NCI-H82 treated with DMSO at 0.1 percent for 48 hours (cell line): ENCODE data around the gene OS9.

Experiments used
- DNase-seq: peaks from one replicate; lab custom pipeline; 2025; ENCODE audit not compliant: unreplicated experiment; lab: John Stamatoyannopoulos, UW

The OS9 gene

DNA sequence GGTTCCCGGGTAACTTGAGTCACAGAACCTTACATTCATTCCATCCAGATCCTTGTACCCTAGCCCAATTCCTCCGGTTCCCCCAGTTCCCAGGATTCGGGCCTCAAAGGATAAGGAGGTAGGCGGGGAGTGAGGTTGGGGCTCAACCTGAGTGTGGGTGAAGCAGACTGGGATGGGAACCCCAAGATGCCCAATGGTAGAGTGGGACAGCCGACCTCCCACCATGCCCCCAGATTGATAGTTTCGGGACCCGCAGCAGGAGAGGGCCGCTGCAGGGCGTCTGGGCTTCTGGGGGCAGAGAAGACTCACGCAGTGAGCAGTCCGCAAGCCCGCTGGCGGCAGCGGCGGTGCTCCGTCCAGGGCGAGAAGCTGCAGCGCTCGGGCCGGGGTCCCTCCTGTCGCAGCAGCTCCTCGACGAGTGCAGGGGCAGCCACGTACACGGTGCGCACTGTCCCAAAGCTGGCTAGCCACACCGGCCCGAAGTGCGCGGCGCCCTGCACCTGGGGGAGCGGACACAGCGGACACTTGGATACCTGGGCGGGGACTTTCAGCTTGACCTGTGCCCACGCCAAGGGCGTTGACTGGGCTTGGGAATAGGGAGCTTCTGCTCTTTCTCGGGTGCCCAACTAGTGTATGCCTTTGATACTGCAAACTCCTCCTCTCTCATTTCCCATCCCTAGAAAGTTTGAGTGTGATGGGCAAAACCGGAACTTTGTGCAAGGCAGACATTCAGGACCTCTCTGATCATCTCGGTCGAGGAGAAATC, 71.9 kb downstream of the OS9 start:
- DNase-seq = no peak

DNA sequence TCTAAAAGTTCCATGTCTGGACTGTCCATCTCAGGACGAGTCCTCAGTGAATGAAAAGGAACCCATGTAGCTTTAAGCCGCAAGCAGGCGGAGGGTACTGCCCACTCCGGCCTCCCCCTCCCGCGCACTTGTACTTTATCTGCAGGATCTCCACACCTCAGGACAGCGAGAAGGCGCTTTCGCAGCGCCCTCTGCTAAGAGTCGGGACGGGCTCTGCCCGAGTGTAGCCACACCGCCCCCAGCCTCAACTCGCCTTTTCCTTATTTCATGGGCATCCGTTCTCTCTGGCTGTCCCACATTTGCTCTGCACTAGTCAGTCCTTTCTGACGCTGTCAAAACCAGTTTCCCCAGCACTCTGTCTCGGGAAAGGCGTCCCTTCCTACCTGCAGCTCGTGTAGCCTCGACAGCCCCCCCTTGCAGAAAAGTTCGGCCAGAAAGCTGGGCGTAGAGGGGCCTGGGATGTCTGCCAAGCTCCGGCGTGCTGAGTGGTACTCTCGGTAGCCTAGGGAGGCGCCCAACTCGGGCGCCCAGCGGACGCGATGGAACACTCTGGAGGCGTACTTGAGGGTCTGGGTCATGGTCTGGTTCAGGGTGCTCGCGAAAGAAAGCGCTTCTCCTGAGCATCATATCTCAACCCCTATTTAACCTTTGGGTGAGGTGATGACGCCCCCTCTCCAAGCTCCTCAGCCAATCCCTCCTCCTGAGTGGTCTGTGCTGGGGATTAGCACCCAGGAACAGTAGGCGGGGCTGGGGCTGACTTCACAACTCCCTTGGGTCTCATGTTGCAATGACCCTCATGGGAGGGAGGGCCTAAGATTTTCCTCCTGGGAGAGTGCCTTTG, 72.8 kb downstream of the OS9 start, which contains the start of gene CYP27B1:
Gene CYP27B1 (minus strand): TSS at position 615 of the 841 bp plus-strand sequence. CDS start 37 bp downstream, at position 578.
- DNase-seq = peak; percentile 94

DNA sequence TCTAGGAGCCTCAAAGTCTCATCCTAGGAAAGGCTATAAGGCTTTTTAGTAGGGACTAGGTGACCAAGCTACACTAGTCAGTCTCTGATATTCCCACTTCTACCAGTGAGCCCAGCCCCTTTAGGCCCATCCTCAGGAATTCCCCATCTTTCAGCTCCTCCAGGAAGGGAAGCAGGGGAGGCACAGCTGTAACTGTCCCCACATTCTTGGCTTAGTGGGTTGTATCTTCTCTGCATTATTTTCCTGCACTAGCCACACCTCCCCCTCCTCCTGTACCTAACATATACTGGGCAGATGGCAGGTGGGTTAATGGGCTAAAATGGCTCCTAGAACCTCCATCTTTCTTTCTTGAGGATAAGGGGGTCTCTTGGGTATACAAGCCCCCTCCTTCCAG, 73.4 kb downstream of the OS9 start:
- DNase-seq = peak; percentile 69

DNA sequence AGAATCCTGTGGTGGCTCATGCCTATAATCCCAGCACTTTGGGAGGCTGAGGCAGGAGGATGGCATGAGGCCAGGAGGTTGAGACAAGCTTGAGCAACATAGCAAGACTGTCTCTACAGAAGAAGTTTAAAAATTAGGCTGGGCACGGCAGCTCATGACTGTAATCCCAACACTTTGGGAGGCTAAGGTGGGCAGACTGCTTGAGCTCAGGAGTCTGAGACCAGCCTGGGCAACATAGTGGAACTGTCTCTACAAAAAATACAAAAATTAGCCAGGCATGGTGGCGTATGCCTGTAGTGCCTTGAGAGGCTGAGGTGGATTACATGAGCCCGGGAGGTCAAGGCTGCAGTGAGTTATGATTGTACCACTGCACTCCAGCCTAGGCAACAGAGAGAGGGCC, 73.9 kb downstream of the OS9 start:
- no peak for DNase-seq

DNA sequence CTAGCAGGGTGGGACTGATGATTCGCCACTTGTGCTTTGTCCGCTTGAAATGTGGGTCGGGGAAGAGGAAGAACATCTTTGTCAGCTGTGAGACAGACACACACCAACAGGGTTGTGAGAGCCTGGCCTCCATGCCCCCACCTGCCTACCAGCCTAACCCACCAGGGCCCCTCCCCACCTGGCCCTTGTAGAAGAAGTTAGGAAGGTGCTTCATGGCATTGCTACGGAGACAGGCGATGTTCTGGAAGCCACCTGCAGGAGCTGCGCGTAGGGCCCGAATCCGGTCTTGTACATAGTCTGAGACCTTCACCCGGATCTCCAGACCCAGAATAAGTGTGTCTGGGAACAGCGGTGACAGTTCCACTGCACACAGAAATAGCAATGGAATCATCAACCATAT, 75.7 kb downstream of the OS9 start:
- no peak for DNase-seq

DNA sequence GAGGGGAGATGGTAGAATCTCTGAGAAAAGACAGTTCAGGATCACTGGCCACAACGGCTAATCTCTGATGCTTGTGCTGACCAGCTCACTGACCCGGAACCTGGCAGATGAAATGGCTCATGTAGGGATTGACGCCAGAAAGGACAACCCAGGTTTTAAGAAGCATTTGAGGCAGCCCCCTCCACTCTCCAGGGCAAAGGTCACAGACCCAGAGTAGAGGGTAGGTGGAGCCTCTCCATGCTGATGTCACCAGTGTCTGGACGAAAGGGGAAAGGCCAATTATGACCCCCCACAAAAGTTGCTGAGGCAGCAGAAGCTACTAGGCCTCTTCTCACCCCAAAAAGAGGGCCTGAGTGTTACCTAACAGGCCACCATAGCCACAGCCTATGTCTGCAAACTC, 76.8 kb downstream of the OS9 start:
- no peak for DNase-seq
